Coronary artery (tissue), 2 donors: Measurements from ENCODE around the gene ZYX.

Experiments used
- DNase-seq: peaks from one replicate; pipeline ENCODE4 v3.0.0-alpha.2; 2017; ENCODE audit warnings: low spot score
- H3K27ac ChIP-seq, 2 donors: fragments of 200-600 bp; sonication (generic); one replicate each; pipeline ENCODE4 v1.5.1; 2016 to 2019
- H3K4me3 ChIP-seq: fragments of 200-600 bp; sonication (generic); 2 replicates; pipeline ENCODE4 v1.5.1; 2016; ENCODE audit warnings: mild to moderate bottlenecking, moderate library complexity
- CTCF ChIP-seq: fragments of 200-600 bp; sonication (generic); IDR thresholded peaks from one replicate; pipeline ENCODE4 v1.5.1; 2019; ENCODE audit warnings: antibody characterized with exemption

The ZYX gene

GRCh38 chr7:143426479-143427142, 45.5 kb downstream of the ZYX start:
- no peak for TF ChIP-seq CTCF
- DNase-seq, result no peak
- Histone ChIP-seq H3K4me3 (no peak overlapping the region), H3K27ac (no peak overlapping the region)

GRCh38 chr7:143429770-143430698, 48.9 kb downstream of the ZYX start:
- Histone ChIP-seq H3K4me3 (no peak overlapping the region), H3K27ac (no peak overlapping the region)
- DNase-seq, result no peak
- TF ChIP-seq CTCF, result no peak

GRCh38 chr7:143431109-143431508, 50.0 kb downstream of the ZYX start:
- Histone ChIP-seq H3K4me3 (no peak overlapping the region), H3K27ac (no peak overlapping the region)
- TF ChIP-seq CTCF, result no peak
- DNase-seq, result no peak

- H3K4me3 ChIP-seq, result no peak overlapping the region
- no peak overlapping the region for H3K27ac ChIP-seq
- DNase-seq, result no peak
- TF ChIP-seq CTCF, result no peak
These were observed 52.6 kb downstream of the ZYX start for GRCh38 chr7:143433759-143434158.

- Histone ChIP-seq H3K27ac (no peak overlapping the region), H3K4me3 (no peak overlapping the region)
- TF ChIP-seq CTCF, result no peak
- DNase-seq, result no peak
These were observed 53.5 kb downstream of the ZYX start for GRCh38 chr7:143434660-143435059.

GRCh38 chr7:143435266-143435665, 54.1 kb downstream of the ZYX start:
- no peak for DNase-seq

More at GRCh38 chr7:143435266-143435665, 54.1 kb downstream of the ZYX start:
- Histone ChIP-seq H3K4me3 (no peak overlapping the region), H3K27ac (no peak overlapping the region)
- TF ChIP-seq CTCF, result no peak
